ENCODE data around the gene ODF4.
"Not testable (repeated sequence)": the region's sequence is repeated elsewhere in the genome, so short reads cannot be mapped to it uniquely, and the experiment has no call there.

ODF4 gene

DNA sequence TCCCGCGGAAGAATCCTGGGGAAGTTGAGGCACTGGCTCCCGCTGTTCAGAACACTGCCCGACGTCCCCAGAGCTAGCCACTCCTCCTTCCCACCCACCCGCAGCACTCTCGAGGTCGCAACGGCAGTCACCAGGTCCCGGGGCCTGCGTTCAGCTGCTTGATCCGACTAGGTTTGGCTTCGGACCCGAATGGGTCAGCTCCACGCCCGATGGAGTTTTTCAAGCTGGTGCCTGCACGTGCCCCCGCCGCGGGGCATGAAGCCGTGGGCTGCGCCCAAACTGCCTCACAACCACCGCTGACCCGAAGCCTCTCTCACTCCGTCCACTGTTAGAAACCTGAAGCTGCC lies 12.4 kb upstream of the ODF4 start:
- no peaks in the 10 kb centered on the region for H3K9me3 ChIP-seq (ENCODE audit: low read length)
- H3K9ac ChIP-seq (ENCODE audit: low read length): peak overlapping the region; percentile 20
- H3K36me3 ChIP-seq (ENCODE audit: insufficient read depth, low read length): no peaks in the 10 kb centered on the region
- no peak overlapping the region for H3K27ac ChIP-seq (ENCODE audit: low read depth, low read length)
- H3K27me3 ChIP-seq (ENCODE audit: control insufficient read depth in 1 of 2, insufficient read depth in 2 of 2, low read length in 2 of 2): peaks cover 0 to 30% of the 10 kb centered on the region in 2 donors
- H3K4me3 ChIP-seq (ENCODE audit: low read depth in 1 of 2, low read length in 2 of 2): peak overlapping the region; percentile 42 to 58
- no peaks in the 10 kb centered on the region for H3K4me1 ChIP-seq (ENCODE audit: insufficient read depth, low read length)

DNA sequence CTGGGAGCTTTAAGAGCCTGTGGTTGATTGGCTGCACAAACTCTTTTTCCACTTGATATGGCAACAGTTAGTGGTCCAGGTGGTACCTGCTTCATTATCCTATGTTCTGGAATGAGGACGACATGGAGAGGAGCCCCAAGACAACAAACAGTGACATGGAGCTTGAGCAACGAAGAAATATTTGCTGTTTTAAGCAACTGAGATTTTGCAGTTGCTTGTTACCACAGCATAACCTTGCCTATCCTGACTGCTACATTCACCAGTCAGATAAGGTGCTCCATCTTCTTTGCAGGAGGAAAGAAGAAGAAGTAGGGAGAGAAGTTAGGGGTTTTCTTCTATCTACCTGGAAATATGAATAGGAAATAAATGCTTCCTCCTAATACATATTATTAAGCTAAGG lies 7.5 kb upstream of the ODF4 start:
- Histone ChIP-seq H3K4me1 (ENCODE audit: insufficient read depth, low read length) (no peaks in the 10 kb centered on the region), H3K4me3 (ENCODE audit: low read depth in 1 of 2, low read length in 2 of 2) (no peak overlapping the region), H3K27ac (ENCODE audit: low read depth, low read length) (no peak overlapping the region), H3K27me3 (ENCODE audit: control insufficient read depth in 1 of 2, insufficient read depth in 2 of 2, low read length in 2 of 2) (peaks cover 0 to 5% of the 10 kb centered on the region in 2 donors), H3K36me3 (ENCODE audit: insufficient read depth, low read length) (no peaks in the 10 kb centered on the region), H3K9me3 (ENCODE audit: low read length) (no peaks in the 10 kb centered on the region), H3K9ac (ENCODE audit: low read length) (no peak overlapping the region)

DNA sequence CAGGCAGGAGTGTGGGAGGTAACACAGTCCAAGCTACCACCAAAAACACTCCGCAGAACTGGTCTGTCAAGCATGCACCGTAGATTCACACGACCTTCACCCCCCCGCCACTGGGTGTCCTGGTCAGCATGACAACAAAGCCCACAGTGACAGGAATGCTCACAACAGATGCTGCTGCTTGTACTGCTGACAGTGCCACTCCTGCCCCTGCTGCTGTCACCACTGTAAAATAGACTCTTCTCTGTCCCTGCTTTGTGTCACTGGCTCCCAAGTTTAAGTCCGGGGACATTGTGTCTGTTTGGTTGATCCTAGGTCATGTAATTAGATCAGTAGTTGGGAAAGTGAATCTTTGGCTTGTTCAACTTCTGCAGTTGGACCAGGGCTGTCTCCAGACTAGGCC lies 7.0 kb upstream of the ODF4 start:
- no peaks in the 10 kb centered on the region for H3K36me3 ChIP-seq (ENCODE audit: insufficient read depth, low read length)
- no peaks in the 10 kb centered on the region for H3K4me1 ChIP-seq (ENCODE audit: insufficient read depth, low read length)
- no peak overlapping the region for H3K9ac ChIP-seq (ENCODE audit: low read length)
- H3K27me3 ChIP-seq (ENCODE audit: control insufficient read depth in 1 of 2, insufficient read depth in 2 of 2, low read length in 2 of 2): no peaks in the 10 kb centered on the region
- no peak overlapping the region for H3K27ac ChIP-seq (ENCODE audit: low read depth, low read length)
- no peak overlapping the region for H3K4me3 ChIP-seq (ENCODE audit: low read depth in 1 of 2, low read length in 2 of 2)
- no peaks in the 10 kb centered on the region for H3K9me3 ChIP-seq (ENCODE audit: low read length)

DNA sequence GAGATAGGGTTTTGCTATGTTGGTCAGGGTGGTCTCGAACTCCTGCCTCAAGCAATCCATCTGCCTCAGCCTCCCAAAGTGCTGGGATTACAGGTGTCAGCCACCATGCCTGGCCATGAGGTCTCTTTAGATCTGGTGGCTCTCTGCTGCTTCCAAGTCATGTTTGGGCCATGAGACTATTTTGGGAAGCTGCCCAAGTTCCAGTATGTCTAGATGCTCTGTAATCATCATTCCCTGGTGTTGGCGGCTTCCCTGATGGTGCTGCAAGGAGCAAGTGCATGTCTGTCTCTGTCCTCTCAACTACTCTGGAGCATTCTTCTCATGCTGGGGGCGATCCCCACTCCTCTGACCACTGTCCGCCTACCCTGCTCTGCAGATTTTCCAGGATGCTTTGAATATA lies 6.4 kb upstream of the ODF4 start:
- H3K4me3 ChIP-seq (ENCODE audit: low read depth in 1 of 2, low read length in 2 of 2): no peak overlapping the region
- H3K36me3 ChIP-seq (ENCODE audit: insufficient read depth, low read length): no peaks in the 10 kb centered on the region
- no peak overlapping the region for H3K27ac ChIP-seq (ENCODE audit: low read depth, low read length)
- no peaks in the 10 kb centered on the region for H3K27me3 ChIP-seq (ENCODE audit: control insufficient read depth in 1 of 2, insufficient read depth in 2 of 2, low read length in 2 of 2)
- H3K4me1 ChIP-seq (ENCODE audit: insufficient read depth, low read length): no peaks in the 10 kb centered on the region
- H3K9me3 ChIP-seq (ENCODE audit: low read length): no peaks in the 10 kb centered on the region
- no peak overlapping the region for H3K9ac ChIP-seq (ENCODE audit: low read length)

DNA sequence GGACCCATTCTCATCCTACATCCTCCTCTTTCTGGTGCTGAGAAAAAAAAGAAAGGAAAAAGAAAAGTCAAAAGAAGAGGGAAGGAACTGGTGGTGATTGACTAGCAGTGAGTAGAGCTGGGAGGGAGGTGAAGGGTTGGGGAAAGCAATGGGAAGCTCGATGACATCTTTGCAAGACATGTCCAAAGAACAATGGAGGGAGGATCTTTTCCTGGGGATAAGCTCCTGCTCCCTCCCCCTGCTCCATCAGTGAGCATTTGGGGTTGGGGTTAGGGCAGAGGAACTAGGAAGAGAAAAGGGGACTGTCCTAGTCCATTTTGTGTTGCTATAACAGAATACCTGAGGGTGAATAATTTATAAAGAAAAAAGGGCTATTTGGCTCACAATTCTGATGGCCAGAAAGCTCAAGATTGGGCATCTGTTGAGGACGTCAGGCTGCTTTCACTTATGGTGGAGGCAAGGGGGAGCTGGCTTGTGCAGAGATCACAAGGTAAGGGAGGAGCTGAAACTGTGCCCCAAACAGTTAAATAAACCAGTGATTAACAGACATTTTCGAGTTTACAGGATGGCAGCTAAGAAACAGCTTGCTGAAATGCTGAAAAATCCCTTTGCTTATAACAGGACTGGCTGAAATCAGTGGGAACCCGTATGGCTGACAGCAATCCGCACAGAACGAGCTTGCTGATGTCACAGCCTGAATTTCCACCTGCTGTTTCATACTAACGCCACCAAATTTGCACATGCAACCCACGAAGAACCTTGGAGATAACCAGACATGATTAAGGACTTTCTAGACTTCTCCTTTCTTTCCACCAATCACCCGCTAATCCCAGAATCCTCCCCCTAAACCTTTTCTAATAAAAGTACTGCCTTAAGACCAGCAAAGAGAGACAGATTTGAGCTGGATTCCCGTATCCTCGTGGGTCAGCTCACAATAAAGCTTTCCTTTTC lies 1.6 kb upstream of the ODF4 start:
- Histone ChIP-seq H3K9me3 (ENCODE audit: low read length) (no peaks in the 10 kb centered on the region), H3K27ac (ENCODE audit: low read depth, low read length) (no peak overlapping the region), H3K36me3 (ENCODE audit: insufficient read depth, low read length) (no peaks in the 10 kb centered on the region), H3K9ac (ENCODE audit: low read length) (no peak overlapping the region), H3K4me3 (ENCODE audit: low read depth in 1 of 2, low read length in 2 of 2) (no peak overlapping the region), H3K27me3 (ENCODE audit: control insufficient read depth in 1 of 2, insufficient read depth in 2 of 2, low read length in 2 of 2) (no peaks in the 10 kb centered on the region), H3K4me1 (ENCODE audit: insufficient read depth, low read length) (no peaks in the 10 kb centered on the region)

DNA sequence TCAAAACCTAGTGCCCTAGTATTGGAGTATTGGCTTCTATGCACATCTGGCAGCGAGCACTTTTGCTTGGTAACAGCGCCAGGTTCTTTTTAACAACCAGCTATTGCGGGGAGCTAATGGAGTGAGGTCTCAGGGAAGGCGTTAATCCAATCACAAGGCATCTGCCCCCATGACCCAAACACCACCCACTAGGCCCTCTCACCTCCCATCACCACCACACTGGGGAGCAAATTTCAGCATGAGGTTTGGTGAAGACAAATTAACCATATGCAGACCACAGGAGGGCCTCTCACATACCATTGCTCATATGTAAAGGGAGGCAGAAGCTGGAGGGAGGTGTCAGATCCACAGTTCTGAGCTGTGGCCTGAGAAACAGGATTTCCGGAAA lies 893 bp upstream of the ODF4 start:
- no peak overlapping the region for H3K4me3 ChIP-seq (ENCODE audit: low read depth in 1 of 2, low read length in 2 of 2)

DNA sequence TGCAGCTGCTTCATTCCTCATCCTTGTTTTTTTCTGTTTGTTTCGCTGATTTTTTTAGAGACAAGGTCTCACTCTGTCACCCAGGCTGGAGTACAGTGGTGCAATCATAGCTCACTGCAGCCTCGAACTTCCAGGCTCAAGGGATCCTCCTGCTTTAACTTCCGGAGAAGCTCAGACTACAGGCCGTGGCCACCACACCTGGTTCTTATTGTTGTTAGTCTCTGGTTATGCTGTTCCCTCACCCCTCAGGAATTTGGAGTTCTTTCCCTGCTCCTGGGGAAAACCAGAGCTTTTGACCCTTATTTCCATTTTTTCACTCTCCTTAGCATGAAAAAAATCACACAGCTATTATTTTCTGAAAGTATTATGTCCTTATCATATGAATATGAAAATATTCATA lies 1.8 kb downstream of the ODF4 start:
- Histone ChIP-seq H3K27ac (ENCODE audit: low read depth, low read length) (no peak overlapping the region), H3K27me3 (ENCODE audit: control insufficient read depth in 1 of 2, insufficient read depth in 2 of 2, low read length in 2 of 2) (no peaks in the 10 kb centered on the region), H3K4me3 (ENCODE audit: low read depth in 1 of 2, low read length in 2 of 2) (no peak overlapping the region), H3K9ac (ENCODE audit: low read length) (no peak overlapping the region), H3K9me3 (ENCODE audit: low read length) (no peaks in the 10 kb centered on the region), H3K36me3 (ENCODE audit: insufficient read depth, low read length) (no peaks in the 10 kb centered on the region), H3K4me1 (ENCODE audit: insufficient read depth, low read length) (no peaks in the 10 kb centered on the region)

More for the DNA sequence above, 893 bp upstream of the ODF4 start:
- Histone ChIP-seq H3K9me3 (ENCODE audit: low read length) (no peaks in the 10 kb centered on the region), H3K36me3 (ENCODE audit: insufficient read depth, low read length) (no peaks in the 10 kb centered on the region), H3K27me3 (ENCODE audit: control insufficient read depth in 1 of 2, insufficient read depth in 2 of 2, low read length in 2 of 2) (no peaks in the 10 kb centered on the region), H3K4me1 (ENCODE audit: insufficient read depth, low read length) (no peaks in the 10 kb centered on the region), H3K27ac (ENCODE audit: low read depth, low read length) (no peak overlapping the region), H3K9ac (ENCODE audit: low read length) (no peak overlapping the region)

GRCh38 chr17:8345052-8345690 lies 5.5 kb downstream of the ODF4 start:
- Histone ChIP-seq H3K27me3 (ENCODE audit: control insufficient read depth in 1 of 2, insufficient read depth in 2 of 2, low read length in 2 of 2) (no peaks in the 10 kb centered on the region), H3K4me3 (ENCODE audit: low read depth in 1 of 2, low read length in 2 of 2) (no peak overlapping the region), H3K4me1 (ENCODE audit: insufficient read depth, low read length) (no peaks in the 10 kb centered on the region), H3K9ac (ENCODE audit: low read length) (no peak overlapping the region), H3K36me3 (ENCODE audit: insufficient read depth, low read length) (no peaks in the 10 kb centered on the region), H3K9me3 (ENCODE audit: low read length) (no peaks in the 10 kb centered on the region), H3K27ac (ENCODE audit: low read depth, low read length) (no peak overlapping the region)

- H3K4me3 ChIP-seq (ENCODE audit: low read depth in 1 of 2, low read length in 2 of 2): no peak overlapping the region
These were observed 6.5 kb downstream of the ODF4 start for GRCh38 chr17:8345951-8346665.

GRCh38 chr17:8347001-8347400 lies 7.4 kb downstream of the ODF4 start:
- H3K9me3 ChIP-seq (ENCODE audit: low read length); H3K9ac ChIP-seq (ENCODE audit: low read length); H3K36me3 ChIP-seq (ENCODE audit: insufficient read depth, low read length); H3K27me3 ChIP-seq (ENCODE audit: control insufficient read depth in 1 of 2, insufficient read depth in 2 of 2, low read length in 2 of 2); H3K4me1 ChIP-seq (ENCODE audit: insufficient read depth, low read length); H3K4me3 ChIP-seq (ENCODE audit: low read depth in 1 of 2, low read length in 2 of 2); H3K27ac ChIP-seq (ENCODE audit: low read depth, low read length): not testable (repeated sequence)

More at GRCh38 chr17:8345951-8346665, 6.5 kb downstream of the ODF4 start:
- H3K9ac ChIP-seq (ENCODE audit: low read length): no peak overlapping the region
- no peak overlapping the region for H3K27ac ChIP-seq (ENCODE audit: low read depth, low read length)
- no peaks in the 10 kb centered on the region for H3K9me3 ChIP-seq (ENCODE audit: low read length)
- H3K4me1 ChIP-seq (ENCODE audit: insufficient read depth, low read length): no peaks in the 10 kb centered on the region
- no peaks in the 10 kb centered on the region for H3K36me3 ChIP-seq (ENCODE audit: insufficient read depth, low read length)
- no peaks in the 10 kb centered on the region for H3K27me3 ChIP-seq (ENCODE audit: control insufficient read depth in 1 of 2, insufficient read depth in 2 of 2, low read length in 2 of 2)

DNA sequence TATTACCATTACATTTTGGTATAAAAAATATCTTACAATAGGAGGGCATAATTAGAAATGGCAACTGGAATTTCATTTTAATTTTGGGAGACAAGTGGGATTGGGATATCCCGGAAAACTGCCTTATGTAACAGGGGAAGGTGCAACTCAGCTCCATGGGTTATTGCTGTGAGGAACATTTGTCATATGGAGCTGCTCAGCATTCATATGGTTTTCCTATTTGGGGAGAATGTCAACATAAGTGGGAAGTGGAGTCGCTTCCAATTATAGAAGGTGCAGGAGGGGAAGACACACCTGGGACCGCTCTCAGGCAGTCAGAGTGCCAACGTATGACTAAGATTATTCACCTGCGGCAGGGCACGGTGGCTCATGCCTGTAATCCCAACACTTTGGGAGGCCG lies 10.7 kb downstream of the ODF4 start:
- Histone ChIP-seq H3K4me1 (ENCODE audit: insufficient read depth, low read length) (no peaks in the 10 kb centered on the region), H3K27ac (ENCODE audit: low read depth, low read length) (no peak overlapping the region), H3K4me3 (ENCODE audit: low read depth in 1 of 2, low read length in 2 of 2) (no peak overlapping the region), H3K9ac (ENCODE audit: low read length) (no peak overlapping the region), H3K27me3 (ENCODE audit: control insufficient read depth in 1 of 2, insufficient read depth in 2 of 2, low read length in 2 of 2) (no peaks in the 10 kb centered on the region), H3K9me3 (ENCODE audit: low read length) (no peaks in the 10 kb centered on the region), H3K36me3 (ENCODE audit: insufficient read depth, low read length) (no peaks in the 10 kb centered on the region)

Data from muscle layer of colon (tissue), 2 donors.